GM12872 (cell line): Measurements from ENCODE around the gene CAMKMT.

Source experiments
- CTCF ChIP-seq: IDR thresholded peaks from 3 replicates; pipeline ENCODE4 v1.5.1; 2011; ENCODE audit warnings: low read depth, mild to moderate bottlenecking, low read length, moderate library complexity; ENCODE audit not compliant: insufficient read depth

The CAMKMT gene

GRCh38 chr2:44679584-44679983 is 317.8 kb downstream of the CAMKMT start:
- no peak for TF ChIP-seq CTCF

GRCh38 chr2:44679990-44680389 is 318.2 kb downstream of the CAMKMT start:
- no peak for TF ChIP-seq CTCF

DNA sequence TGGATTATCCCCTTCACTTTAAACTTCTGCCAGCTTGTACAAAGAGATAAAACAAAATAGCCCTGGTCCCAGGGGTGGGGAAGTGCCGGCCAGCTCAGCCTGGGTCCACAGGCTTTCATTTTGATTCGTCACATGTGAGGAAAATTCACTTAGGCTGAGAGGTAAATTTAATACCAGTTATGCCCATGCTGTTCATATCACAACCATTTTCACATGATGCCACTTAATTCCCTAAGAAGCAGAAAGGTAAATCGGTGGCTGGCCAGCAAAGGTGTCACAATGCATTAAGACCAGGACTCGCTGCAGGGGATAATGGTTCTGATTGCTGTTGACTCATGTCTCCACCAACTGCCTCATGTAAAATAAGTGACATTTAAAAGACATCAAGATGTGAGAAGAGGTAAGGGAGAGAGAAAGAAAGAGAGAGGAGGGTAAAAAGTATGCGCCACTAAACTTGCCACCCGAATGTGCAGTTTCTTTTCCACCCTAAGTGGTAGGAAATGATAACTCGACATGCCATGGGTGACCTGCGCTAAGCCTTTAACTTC is 318.8 kb downstream of the CAMKMT start:
- TF ChIP-seq CTCF, result no peak

GRCh38 chr2:44680983-44681531 is 319.3 kb downstream of the CAMKMT start:
- no peak for TF ChIP-seq CTCF

- no peak for TF ChIP-seq CTCF
Observed at GRCh38 chr2:44682459-44682858, 320.7 kb downstream of the CAMKMT start.

- TF ChIP-seq CTCF, result no peak
Observed at GRCh38 chr2:44684559-44684958, 322.8 kb downstream of the CAMKMT start.

- TF ChIP-seq CTCF, result no peak
Observed at GRCh38 chr2:44686561-44686960, 324.8 kb downstream of the CAMKMT start.
